NCI-H82 treated with DMSO at 0.1 percent for 48 hours (cell line): ENCODE data around the gene RASAL2.
"Not testable (repeated sequence)": the region's sequence is repeated elsewhere in the genome, so short reads cannot be mapped to it uniquely, and the experiment has no call there.

Experiments used
- DNase-seq: peaks from one replicate; lab custom pipeline; 2025; ENCODE audit not compliant: unreplicated experiment; lab: John Stamatoyannopoulos, UW

The RASAL2 gene

DNA sequence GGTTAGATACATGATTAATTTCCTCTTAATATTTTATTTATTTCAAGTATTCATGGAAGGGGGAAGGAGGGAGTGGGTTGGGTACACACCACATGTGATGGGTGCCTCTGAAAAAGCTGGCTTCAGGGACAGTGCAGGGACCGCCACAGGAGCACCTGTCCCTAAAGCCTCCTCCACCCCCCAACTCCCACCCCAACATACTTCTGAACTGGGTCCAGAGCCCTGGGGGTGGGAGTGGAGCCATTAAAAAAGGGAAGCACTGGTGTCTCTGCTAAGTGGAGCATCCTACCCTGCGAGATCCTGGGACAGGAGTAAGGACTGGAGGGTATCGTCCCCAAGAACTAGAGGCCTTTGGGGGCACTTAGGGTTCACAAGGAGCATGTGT, 408.4 kb downstream of the RASAL2 start:
- no peak for DNase-seq

- DNase-seq = no peak
Measured at GRCh38 chr1:178502856-178503255, 409.0 kb downstream of the RASAL2 start.

GRCh38 chr1:178503316-178503715, 409.4 kb downstream of the RASAL2 start:
- not testable (repeated sequence) for DNase-seq

GRCh38 chr1:178503849-178504248, 409.9 kb downstream of the RASAL2 start:
- no peak for DNase-seq

DNA sequence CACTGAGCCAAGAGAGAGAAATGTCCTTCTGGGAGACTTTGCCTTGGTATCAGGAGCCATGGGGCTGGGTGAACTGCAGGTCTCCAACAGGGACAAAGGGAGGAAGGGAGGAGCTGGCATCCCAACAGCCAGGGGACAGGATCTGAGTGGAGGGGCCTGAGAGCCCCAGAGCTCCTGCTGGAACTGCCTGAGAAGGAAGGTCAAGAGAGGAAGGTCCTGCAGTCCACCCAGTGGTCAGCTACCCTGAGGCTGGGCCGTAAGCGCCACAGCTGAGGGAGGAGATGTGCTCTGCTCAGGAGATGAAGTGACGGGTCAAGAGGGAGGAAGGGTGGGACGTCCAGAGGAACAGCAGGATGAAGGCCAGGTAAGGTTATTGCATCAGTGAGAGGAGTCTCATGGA, 410.4 kb downstream of the RASAL2 start:
- DNase-seq = no peak

DNA sequence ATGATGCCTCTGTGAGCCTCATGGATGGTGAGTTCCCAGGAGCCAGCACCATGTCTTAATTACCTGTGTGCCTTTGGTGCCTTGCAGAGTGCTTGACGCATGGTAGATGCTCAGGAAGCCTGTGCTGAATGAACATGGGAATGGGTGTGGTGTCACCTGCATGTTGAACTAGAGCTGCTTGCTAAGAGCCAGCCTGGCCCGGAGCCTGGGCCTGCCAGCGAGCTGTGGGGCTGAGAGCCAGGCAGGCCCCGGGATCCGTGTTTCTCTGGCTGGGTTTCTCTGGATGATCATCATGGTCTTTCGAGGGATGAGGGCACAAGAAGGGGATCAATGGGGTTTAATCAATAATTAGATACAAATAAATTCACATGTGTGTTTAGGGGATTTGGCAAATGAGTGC, 412.3 kb downstream of the RASAL2 start:
- no peak for DNase-seq

- DNase-seq = no peak
Measured at GRCh38 chr1:178506669-178507068, 412.8 kb downstream of the RASAL2 start.

GRCh38 chr1:178509414-178510007, 415.6 kb downstream of the RASAL2 start:
- no peak for DNase-seq

- DNase-seq = no peak
Measured at GRCh38 chr1:178510155-178510554, 416.3 kb downstream of the RASAL2 start.

GRCh38 chr1:178512566-178513277, 418.8 kb downstream of the RASAL2 start, which contains the start of gene TEX35:
TEX35 (plus strand) TSS chr1:178513109; CDS start chr1:178513189, 80 bp downstream.
- DNase-seq = no peak

GRCh38 chr1:178513278-178513983, 419.5 kb downstream of the RASAL2 start:
- no peak for DNase-seq

DNA sequence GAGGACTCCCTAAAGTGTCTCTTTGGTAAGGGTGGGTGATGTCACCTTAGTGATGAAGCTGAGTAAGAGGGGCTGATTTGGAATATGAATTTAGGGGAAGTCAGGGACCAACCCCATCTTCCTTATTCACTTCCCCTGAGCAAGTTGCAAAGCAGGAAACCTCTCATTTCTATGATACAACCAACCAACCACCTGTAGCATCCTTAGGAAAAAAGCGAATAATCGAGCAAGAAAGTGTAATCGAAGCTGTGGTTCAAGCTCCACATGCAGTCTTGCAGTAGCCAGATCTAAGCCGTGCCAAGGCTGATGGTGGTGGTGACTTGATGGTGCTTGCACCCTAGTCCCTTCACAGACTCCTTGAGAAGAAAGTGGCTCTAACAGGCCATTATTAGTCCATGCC, 422.2 kb downstream of the RASAL2 start:
- DNase-seq = no peak

DNA sequence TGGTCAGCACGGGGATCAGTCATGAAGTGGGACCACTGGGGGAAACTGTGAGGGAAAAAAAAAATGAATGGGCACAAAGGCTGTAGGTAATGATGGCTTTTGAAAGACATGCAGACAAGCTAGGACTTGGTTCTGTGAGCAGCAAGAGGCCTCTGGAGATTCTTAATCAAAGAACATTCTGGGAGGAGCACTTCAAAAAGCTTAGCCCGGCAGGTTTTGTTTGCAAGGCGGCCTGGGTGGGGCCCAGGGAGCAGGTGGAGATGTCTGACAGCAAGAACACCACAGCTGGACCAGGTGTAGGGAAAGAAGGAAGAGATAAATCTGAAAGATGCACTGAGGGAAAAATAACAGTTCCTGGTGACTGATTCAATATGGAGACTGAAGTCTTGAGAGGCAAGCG, 425.0 kb downstream of the RASAL2 start:
- no peak for DNase-seq

DNA sequence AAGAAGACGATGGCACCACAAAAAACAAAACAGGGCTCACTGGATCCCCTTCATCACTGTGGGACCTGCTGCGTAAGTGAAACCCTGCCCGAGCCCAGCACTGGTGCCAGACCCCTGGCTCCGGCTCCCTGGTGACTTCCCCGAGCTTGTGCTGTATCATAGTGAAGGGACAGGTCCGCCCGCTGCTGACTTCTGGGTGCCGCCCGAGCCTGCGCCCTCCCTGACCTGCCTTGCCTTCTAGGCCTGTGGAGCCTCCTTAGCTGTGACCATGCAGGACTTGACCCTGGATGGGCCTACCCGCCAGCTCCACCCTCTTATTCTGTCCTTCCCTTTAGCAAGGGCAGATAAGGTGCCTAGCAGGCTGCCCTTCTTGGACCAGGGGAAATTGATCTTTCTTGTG, 426.9 kb downstream of the RASAL2 start:
- DNase-seq = no peak

GRCh38 chr1:178521241-178521640, 427.3 kb downstream of the RASAL2 start:
- no peak for DNase-seq

DNA sequence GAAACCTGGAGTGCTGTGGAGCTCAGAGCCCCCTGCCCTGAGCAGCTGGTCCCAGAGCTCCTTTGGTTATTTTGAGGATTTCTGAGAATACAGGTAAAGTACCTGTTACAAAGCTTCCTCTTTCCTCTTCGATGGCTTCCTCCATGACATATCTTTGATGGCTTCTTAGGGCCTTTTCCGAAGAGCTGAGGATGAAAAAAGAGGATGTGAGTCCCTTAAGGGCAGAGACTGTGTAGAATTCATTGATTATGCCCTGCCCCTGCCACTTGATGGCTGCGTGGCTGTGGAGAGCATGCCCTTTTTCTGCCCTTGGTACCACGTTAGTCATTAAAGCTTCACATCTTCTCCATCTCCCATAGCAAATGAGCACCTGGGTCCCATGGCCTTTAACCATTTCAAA, 433.2 kb downstream of the RASAL2 start:
- DNase-seq = no peak

- DNase-seq = no peak
Measured at GRCh38 chr1:178528228-178528952, 434.5 kb downstream of the RASAL2 start.

- DNase-seq = no peak
Measured at GRCh38 chr1:178528953-178529335, 435.0 kb downstream of the RASAL2 start.

DNA sequence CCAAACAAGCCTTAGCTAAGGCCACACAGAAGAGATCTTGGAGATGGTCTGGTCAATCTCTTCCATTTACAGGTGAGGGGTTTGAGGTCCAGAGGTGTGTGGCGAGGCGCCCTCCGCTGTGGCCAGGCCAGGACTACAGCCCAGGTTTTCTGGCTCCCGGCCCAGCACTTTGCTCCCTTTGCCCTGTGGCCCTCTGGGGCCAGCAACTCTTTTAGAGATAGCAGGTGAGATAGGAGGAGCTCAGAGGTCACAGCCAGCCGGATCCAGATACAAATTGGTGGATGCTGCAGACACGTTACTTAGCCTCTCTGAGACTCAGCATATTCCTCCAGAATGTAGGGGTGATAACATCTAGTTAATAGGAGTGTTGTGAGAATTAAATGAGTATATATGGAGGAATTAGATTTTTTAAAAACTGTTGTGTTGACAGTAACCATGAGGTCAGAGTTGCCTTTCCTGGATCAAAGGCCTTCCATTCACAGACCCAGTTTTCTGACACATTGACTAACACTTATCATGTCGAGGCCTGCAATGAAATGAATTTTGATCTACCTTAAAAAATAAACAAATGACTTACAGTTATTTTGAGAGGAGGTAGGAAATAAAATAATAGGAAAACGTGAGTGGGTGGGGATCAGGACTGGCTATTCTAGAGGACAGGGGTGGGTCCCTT, 435.6 kb downstream of the RASAL2 start:
- no peak for DNase-seq

DNA sequence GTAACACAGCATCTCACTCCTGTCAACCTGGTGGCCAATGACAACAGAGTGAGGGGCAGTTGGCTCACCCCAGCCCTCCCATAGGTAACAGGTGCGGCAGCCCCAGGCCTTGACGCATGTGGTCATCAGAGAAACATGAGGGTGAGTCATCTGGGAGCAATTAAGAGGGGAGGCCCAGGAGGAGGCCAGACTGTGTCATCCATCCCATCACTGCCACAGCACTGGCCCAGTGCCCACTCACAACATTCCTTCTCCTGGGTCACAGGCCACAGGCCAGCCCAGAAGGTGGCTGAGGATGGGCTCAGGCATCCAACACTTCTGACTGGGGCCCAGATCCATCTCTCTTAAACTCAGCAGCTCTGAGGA, 436.1 kb downstream of the RASAL2 start:
- no peak for DNase-seq

- DNase-seq = no peak
Measured at GRCh38 chr1:178530502-178530901, 436.6 kb downstream of the RASAL2 start.
